ENCODE results near the gene VEGFB. TPM values are rescaled to one million over a fixed set of nuclear protein-coding genes. Genes with fewer than 3 reads are reported as not detected.

The VEGFB gene
- polyA plus RNA-seq, 3 donors = 0.40 to 5.6 TPM; not detected in 1

DNA sequence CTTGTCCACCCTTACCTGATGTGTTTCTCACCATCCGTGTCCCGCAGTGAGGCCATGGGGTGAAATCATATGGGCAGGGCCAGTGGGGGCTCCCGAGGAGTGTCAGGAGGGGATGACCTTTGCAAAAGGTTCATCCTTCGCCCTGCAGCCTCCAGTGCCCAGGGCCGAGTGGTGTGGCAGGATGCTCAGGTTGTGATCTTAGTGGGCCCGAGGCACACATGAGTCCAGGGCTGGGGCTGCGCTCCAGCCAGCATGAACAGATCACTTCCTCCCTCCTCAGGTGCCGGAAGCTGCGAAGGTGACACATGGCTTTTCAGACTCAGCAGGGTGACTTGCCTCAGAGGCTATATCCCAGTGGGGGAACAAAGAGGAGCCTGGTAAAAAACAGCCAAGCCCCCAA, 3.7 kb downstream of the VEGFB start:
- H3K27me3 ChIP-seq (ENCODE audit: control insufficient read depth in 2 of 2, insufficient read depth in 2 of 2, low read length in 2 of 2) = peaks cover 0 to 7% of the 10 kb centered on the region in 2 donors
- Mint-ChIP-seq H3K4me1 (peaks cover 54% of the 10 kb centered on the region), H3K27ac (peak overlapping the region; percentile 51 to 100 (median 100)), H3K4me3 (no peak overlapping the region), H3K9me3 (peaks cover 0 to 4% (median under 1%) of the 10 kb centered on the region in 7 donors), H3K27me3 (ENCODE audit: low read depth in 3 of 3) (peaks cover 7 to 17% (median 17%) of the 10 kb centered on the region in 3 donors), H3K36me3 (peaks cover 13 to 16% of the 10 kb centered on the region in 2 donors)
- no peaks in the 10 kb centered on the region for H3K9me3 ChIP-seq (replicated peaks in 1 of 2; ENCODE audit: control insufficient read depth in 1 of 2, insufficient read depth in 1 of 2, low read length in 2 of 2)
- intact Hi-C loops (cut with micrococcal nuclease) = no loop called here
- H3K9ac ChIP-seq (ENCODE audit: insufficient read depth, low read length, poor library complexity, severe bottlenecking) = no peak overlapping the region
- 91% methylated on average over 6 of the region's 9 CpGs for WGBS (ENCODE audit: insufficient coverage)
- H3K4me3 ChIP-seq (replicated peaks in 1 of 3; ENCODE audit: low read depth in 2 of 3, low read length in 3 of 3) = peak overlapping the region in 1 of 3 experiments; percentile 14
- peaks cover under 1% of the 10 kb centered on the region in 2 donors for H3K36me3 ChIP-seq (replicated peaks in 1 of 2; ENCODE audit: control insufficient read depth in 1 of 2, insufficient read depth in 2 of 2, low read length in 2 of 2)
- H3K79me2 ChIP-seq (ENCODE audit: insufficient read depth, low read length) = peaks cover 17% of the 10 kb centered on the region
- H2AFZ ChIP-seq (ENCODE audit: insufficient read depth, low read depth, low read length, poor library complexity, severe bottlenecking) = no peak overlapping the region
- H3K27ac ChIP-seq (ENCODE audit: low read depth in 1 of 2, low read length in 2 of 2) = peak overlapping the region; percentile 96 to 100
- DNase-seq = peak in 1 of 3 donors; percentile 58
- TF ChIP-seq, protein P1, sequence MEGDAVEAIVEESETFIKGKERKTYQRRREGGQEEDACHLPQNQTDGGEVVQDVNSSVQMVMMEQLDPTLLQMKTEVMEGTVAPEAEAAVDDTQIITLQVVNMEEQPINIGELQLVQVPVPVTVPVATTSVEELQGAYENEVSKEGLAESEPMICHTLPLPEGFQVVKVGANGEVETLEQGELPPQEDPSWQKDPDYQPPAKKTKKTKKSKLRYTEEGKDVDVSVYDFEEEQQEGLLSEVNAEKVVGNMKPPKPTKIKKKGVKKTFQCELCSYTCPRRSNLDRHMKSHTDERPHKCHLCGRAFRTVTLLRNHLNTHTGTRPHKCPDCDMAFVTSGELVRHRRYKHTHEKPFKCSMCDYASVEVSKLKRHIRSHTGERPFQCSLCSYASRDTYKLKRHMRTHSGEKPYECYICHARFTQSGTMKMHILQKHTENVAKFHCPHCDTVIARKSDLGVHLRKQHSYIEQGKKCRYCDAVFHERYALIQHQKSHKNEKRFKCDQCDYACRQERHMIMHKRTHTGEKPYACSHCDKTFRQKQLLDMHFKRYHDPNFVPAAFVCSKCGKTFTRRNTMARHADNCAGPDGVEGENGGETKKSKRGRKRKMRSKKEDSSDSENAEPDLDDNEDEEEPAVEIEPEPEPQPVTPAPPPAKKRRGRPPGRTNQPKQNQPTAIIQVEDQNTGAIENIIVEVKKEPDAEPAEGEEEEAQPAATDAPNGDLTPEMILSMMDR (IDR thresholded peaks at IDR 0.05) = no peak
- H3K4me2 ChIP-seq (replicated peaks; ENCODE audit: extremely low read depth, low read length, poor library complexity, severe bottlenecking) = no peak overlapping the region
- H4K20me1 ChIP-seq (ENCODE audit: insufficient read depth, low read length) = no peaks in the 10 kb centered on the region
- peaks cover 61 to 73% of the 10 kb centered on the region in 2 donors for H3K4me1 ChIP-seq (ENCODE audit: control insufficient read depth in 1 of 2, insufficient read depth in 2 of 2, low read length in 2 of 2)

DNA sequence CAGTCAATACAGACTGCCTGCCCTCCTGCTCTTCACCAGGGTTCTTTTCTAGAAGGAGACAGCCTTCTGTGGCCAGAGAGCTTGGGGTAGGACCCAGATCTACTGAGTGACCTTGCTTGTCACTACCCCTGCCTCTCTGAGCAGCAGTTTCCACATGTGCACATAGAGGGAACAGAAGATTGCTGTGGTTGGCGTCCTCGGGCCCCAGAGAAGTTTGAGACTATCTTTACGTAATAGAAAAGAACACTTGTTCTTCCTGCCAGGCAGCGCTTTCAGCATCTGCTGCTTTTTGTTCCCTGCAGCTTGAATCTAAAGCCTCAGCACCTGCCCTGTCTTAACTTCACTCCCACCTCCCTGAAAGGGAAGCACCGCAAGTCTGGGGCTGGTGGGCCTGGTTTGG, 4.6 kb downstream of the VEGFB start:
- no peaks in the 10 kb centered on the region for H3K9me3 ChIP-seq (replicated peaks in 1 of 2; ENCODE audit: control insufficient read depth in 1 of 2, insufficient read depth in 1 of 2, low read length in 2 of 2)
- H3K4me3 Mint-ChIP-seq = peak overlapping the region; percentile 16 to 46
- peak overlapping the region in 1 of 3 experiments; percentile 14 for H3K4me3 ChIP-seq (replicated peaks in 1 of 3; ENCODE audit: low read depth in 2 of 3, low read length in 3 of 3)
- 11% methylated on average over 4 of the region's 5 CpGs for WGBS (ENCODE audit: insufficient coverage)
- H4K20me1 ChIP-seq (ENCODE audit: insufficient read depth, low read length) = no peaks in the 10 kb centered on the region
- TF ChIP-seq, protein P1 (IDR thresholded peaks at IDR 0.05) = no peak
- peaks cover 2 to 9% (median 9%) of the 10 kb centered on the region in 3 donors for H3K27me3 Mint-ChIP-seq (ENCODE audit: low read depth in 3 of 3)
- H3K4me1 ChIP-seq (ENCODE audit: control insufficient read depth in 1 of 2, insufficient read depth in 2 of 2, low read length in 2 of 2) = peaks cover 59 to 71% of the 10 kb centered on the region in 2 donors
- no peaks in the 10 kb centered on the region for H3K9me3 Mint-ChIP-seq
- peak overlapping the region; percentile 95 for H3K9ac ChIP-seq (ENCODE audit: insufficient read depth, low read length, poor library complexity, severe bottlenecking)
- H3K27ac Mint-ChIP-seq = peak overlapping the region; percentile 100
- H2AFZ ChIP-seq (ENCODE audit: insufficient read depth, low read depth, low read length, poor library complexity, severe bottlenecking) = no peak overlapping the region
- H3K4me1 Mint-ChIP-seq = peaks cover 55% of the 10 kb centered on the region
- peak; percentile 59 to 72 (median 67) for DNase-seq
- peaks cover 0 to under 1% of the 10 kb centered on the region in 2 donors for H3K27me3 ChIP-seq (ENCODE audit: control insufficient read depth in 2 of 2, insufficient read depth in 2 of 2, low read length in 2 of 2)
- H3K79me2 ChIP-seq (ENCODE audit: insufficient read depth, low read length) = peaks cover 25% of the 10 kb centered on the region
- H3K36me3 Mint-ChIP-seq = peaks cover 18 to 21% of the 10 kb centered on the region in 2 donors
- intact Hi-C loops (cut with micrococcal nuclease) = no loop called here
- peaks cover 9% of the 10 kb centered on the region in 2 donors for H3K36me3 ChIP-seq (replicated peaks in 1 of 2; ENCODE audit: control insufficient read depth in 1 of 2, insufficient read depth in 2 of 2, low read length in 2 of 2)
- H3K27ac ChIP-seq (ENCODE audit: low read depth in 1 of 2, low read length in 2 of 2) = peak overlapping the region; percentile 96 to 100
- H3K4me2 ChIP-seq (replicated peaks; ENCODE audit: extremely low read depth, low read length, poor library complexity, severe bottlenecking) = peak overlapping the region; percentile 23

All from CD14-positive monocyte (primary cell).